CD4-positive, alpha-beta T cell (primary cell): ENCODE results near the gene PCDHGB4. TPM values are rescaled to one million over a fixed set of nuclear protein-coding genes. Genes with fewer than 3 reads are reported as not detected.
A peak's percentile ranks its signal among the peaks of the same experiment; 100 is the strongest.
"Not testable (repeated sequence)": the region's sequence is repeated elsewhere in the genome, so short reads cannot be mapped to it uniquely, and the experiment has no call there.

Experiments
- ATAC-seq: fragments of 200-7000 bp; cut with Tn5 transposase; one replicate; pipeline ENCODE4 v1.10.0; 2022; ENCODE audit warnings: mild to moderate bottlenecking; ENCODE audit not compliant: poor library complexity
- CTCF ChIA-PET: fragments of 350-600 bp; sonication (Branson Sonifier 250); formaldehyde crosslinking; loops from one replicate; lab custom pipeline; 2021; ENCODE audit warnings: antibody characterized with exemption, inconsistent platforms; lab: Charles Lee
- POLR2A ChIA-PET: fragments of 350-600 bp; sonication (Branson Sonifier 250); formaldehyde crosslinking; loops from one replicate; lab custom pipeline; 2021; ENCODE audit warnings: antibody characterized with exemption, inconsistent platforms; lab: Charles Lee
- DNase-seq, 14 experiments: peaks; one replicate each; pipeline ENCODE4 v3.0.0-alpha.2; 2013 to 2020; ENCODE audit warnings: mixed read lengths in 2 of 14
- H3K27ac ChIP-seq, 2 donors: one replicate each; pipeline versions ENCODE4 v1.5.1 to v1.7.0; 2013; ENCODE audit warnings: low read length in 2 of 2, low read depth in 1 of 2, mild to moderate bottlenecking in 1 of 2
- H3K27me3 ChIP-seq, 2 experiments: 1 replicate in 1 of 2; 2 replicates in 1 of 2; pipeline versions ENCODE4 v1.6.1 to v1.7.0; 2013; ENCODE audit warnings: low read length in 2 of 2, control low read depth in 1 of 2, mild to moderate bottlenecking in 1 of 2, moderate library complexity in 1 of 2; ENCODE audit not compliant: insufficient read depth in 2 of 2, control insufficient read depth in 1 of 2
- H3K36me3 ChIP-seq: one replicate; pipeline ENCODE4 v1.6.1; 2013; ENCODE audit warnings: low read length, control low read depth; ENCODE audit not compliant: insufficient read depth
- H3K4me1 ChIP-seq: one replicate; pipeline ENCODE4 v1.6.1; 2013; ENCODE audit warnings: low read length, control low read depth; ENCODE audit not compliant: insufficient read depth
- H3K4me3 ChIP-seq: one replicate; pipeline ENCODE4 v1.5.1; 2013; ENCODE audit warnings: mild to moderate bottlenecking, low read length, moderate library complexity
- H3K9me3 ChIP-seq, 2 experiments: 1 replicate in 1 of 2; 2 replicates in 1 of 2; pipeline versions ENCODE4 v1.6.1 to v1.7.0; 2013; ENCODE audit warnings: low read length in 2 of 2, mild to moderate bottlenecking in 2 of 2, control low read depth in 1 of 2, moderate library complexity in 1 of 2; ENCODE audit not compliant: control insufficient read depth in 1 of 2, insufficient read depth in 1 of 2
- H3K27ac Mint-ChIP-seq: one replicate; pipeline ENCODE4 v1.8.0; 2020; ENCODE audit warnings: mixed read lengths
- H3K27me3 Mint-ChIP-seq: one replicate; pipeline ENCODE4 v1.8.0; 2021; ENCODE audit warnings: mixed read lengths
- H3K36me3 Mint-ChIP-seq: one replicate; pipeline ENCODE4 v1.8.0; 2021; ENCODE audit warnings: low read depth, mixed read lengths
- H3K4me1 Mint-ChIP-seq: one replicate; pipeline ENCODE4 v1.8.0; 2021; ENCODE audit warnings: low read depth, mixed read lengths
- H3K4me3 Mint-ChIP-seq: one replicate; pipeline ENCODE4 v1.8.0; 2020; ENCODE audit warnings: mild to moderate bottlenecking, mixed read lengths
- H3K9me3 Mint-ChIP-seq: one replicate; pipeline ENCODE4 v1.8.0; 2020; ENCODE audit warnings: mixed read lengths
- CTCF ChIP-seq: fragments of 200-600 bp; IDR thresholded peaks from one replicate; pipeline ENCODE4 v1.8.0; 2022; ENCODE audit warnings: antibody characterized with exemption, mild to moderate bottlenecking
- intact Hi-C, 2 experiments: fragments of 100-400 bp; cut with DNase I in 1 of 2; cut with micrococcal nuclease in 1 of 2; formaldehyde crosslinking; loops; one replicate each; pipeline versions ENCODE4 v1.15.1 to v1.9.0; 2023 to 2025; cut with DNase I, micrococcal nuclease
- total RNA-seq, 174 experiments: library from RNA in 2 of 174; stranded (reverse) in 2 of 174; gene quantifications; one replicate each; pipeline ENCODE4 v1.2.3 and lab custom pipeline; 2021 to 2026

PCDHGB4 gene
- total RNA-seq, 2 experiments from 2014 or later = not detected

DNA sequence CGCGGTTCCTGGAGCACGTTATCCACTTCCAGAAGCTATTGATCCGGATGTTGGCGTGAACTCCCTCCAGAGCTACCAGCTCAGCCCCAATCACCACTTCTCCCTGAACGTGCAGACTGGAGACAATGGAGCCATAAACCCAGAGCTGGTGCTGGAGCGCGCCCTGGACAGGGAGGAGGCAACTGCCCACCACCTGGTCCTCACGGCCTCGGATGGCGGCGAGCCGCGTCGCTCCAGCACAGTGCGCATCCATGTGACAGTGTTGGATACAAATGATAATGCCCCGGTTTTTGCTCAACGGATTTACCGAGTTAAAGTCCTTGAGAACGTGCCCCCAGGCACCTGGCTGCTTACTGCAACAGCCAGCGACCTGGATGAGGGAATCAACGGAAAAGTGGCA lies 15.9 kb downstream of the PCDHGB4 start:
- no peak overlapping the region for H3K4me3 Mint-ChIP-seq
- H3K36me3 ChIP-seq = no peaks in the 10 kb centered on the region

DNA sequence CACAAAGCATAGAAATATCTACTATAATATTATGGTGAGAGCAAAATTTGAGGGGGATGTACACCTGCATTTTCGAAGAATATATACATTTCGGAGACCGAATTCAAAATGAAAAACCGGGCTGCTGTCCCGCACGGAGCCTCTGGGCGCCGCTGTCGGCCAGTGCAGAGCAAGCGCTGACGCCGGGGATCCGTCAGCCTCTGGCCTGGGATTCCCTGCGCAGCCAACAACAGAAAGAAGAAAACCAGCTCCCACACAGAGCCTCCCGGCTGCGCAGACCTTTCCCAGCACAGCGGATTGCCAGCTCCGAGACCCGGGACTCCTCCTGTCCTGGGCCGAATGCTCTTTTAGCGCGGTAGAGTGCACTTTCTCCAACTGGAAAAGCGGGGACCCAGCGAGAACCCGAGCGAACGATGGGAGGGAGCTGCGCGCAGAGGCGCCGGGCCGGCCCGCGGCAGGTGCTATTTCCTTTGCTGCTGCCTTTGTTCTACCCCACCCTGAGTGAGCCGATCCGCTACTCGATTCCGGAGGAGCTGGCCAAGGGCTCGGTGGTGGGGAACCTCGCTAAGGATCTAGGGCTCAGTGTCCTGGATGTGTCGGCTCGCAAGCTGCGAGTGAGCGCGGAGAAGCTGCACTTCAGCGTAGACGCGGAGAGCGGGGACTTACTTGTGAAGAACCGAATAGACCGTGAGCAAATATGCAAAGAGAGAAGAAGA lies 20.4 kb downstream of the PCDHGB4 start, which contains the start of gene PCDHGB6:
Gene PCDHGB6, plus strand, starts transcription at position 232 of the 716 bp plus-strand sequence. Its CDS starts 182 bp downstream, at position 414.
- intact Hi-C loops, H3K4me1 Mint-ChIP-seq, H3K27ac Mint-ChIP-seq, H3K36me3 ChIP-seq, H3K27ac ChIP-seq, H3K4me1 ChIP-seq: not testable (repeated sequence)
- ATAC-seq (peak; percentile 59), DNase-seq (peak in 6 of 14 experiments; percentile 22 to 49 (median 42))
- H3K9me3 Mint-ChIP-seq = peaks cover 13% of the 10 kb centered on the region
- peaks cover 24% of the 10 kb centered on the region for H3K36me3 Mint-ChIP-seq
- peaks cover 79% of the 10 kb centered on the region for H3K27me3 Mint-ChIP-seq
- H3K4me3 ChIP-seq = peak within 1 kb of the TSS; percentile 13
- TF ChIP-seq CTCF = peak; percentile 33
- peaks cover 44 to 47% of the 10 kb centered on the region in 2 experiments for H3K9me3 ChIP-seq
- ChIA-PET POLR2A (interaction anchor here (1.0 kb wide), 1 partner anchor 87 kb away, joined by 5 read pairs; the partner anchor contains the start of gene TAF7), CTCF (interaction anchor here (0.6 to 1.4 kb wide), 12 partner anchors 8 to 156 kb away, joined by 3 to 10 read pairs (median 3); partner anchors contain the start of genes PCDHGA11 and PCDHGB7)
- H3K27me3 ChIP-seq = peaks cover 68 to 86% of the 10 kb centered on the region in 2 experiments
- H3K4me3 Mint-ChIP-seq = peak within 1 kb of the TSS; percentile 56

More for the DNA sequence above, 15.9 kb downstream of the PCDHGB4 start:
- no peak for TF ChIP-seq CTCF
- ATAC-seq = no peak
- Mint-ChIP-seq H3K27ac (no peak overlapping the region), H3K9me3 (peaks cover 7% of the 10 kb centered on the region), H3K27me3 (peaks cover 82% of the 10 kb centered on the region), H3K4me1 (peaks cover 7% of the 10 kb centered on the region), H3K36me3 (peaks cover 29% of the 10 kb centered on the region)
- DNase-seq = no peak
- H3K4me3 ChIP-seq = no peak overlapping the region
- peaks cover 54 to 86% of the 10 kb centered on the region in 2 experiments for H3K27me3 ChIP-seq
- peaks cover 49 to 51% of the 10 kb centered on the region in 2 experiments for H3K9me3 ChIP-seq
- POLR2A ChIA-PET = no interaction called here
- CTCF ChIA-PET = no interaction called here
- H3K4me1 ChIP-seq = no peaks in the 10 kb centered on the region
- no peak overlapping the region for H3K27ac ChIP-seq
- intact Hi-C loops = no loop called here

DNA sequence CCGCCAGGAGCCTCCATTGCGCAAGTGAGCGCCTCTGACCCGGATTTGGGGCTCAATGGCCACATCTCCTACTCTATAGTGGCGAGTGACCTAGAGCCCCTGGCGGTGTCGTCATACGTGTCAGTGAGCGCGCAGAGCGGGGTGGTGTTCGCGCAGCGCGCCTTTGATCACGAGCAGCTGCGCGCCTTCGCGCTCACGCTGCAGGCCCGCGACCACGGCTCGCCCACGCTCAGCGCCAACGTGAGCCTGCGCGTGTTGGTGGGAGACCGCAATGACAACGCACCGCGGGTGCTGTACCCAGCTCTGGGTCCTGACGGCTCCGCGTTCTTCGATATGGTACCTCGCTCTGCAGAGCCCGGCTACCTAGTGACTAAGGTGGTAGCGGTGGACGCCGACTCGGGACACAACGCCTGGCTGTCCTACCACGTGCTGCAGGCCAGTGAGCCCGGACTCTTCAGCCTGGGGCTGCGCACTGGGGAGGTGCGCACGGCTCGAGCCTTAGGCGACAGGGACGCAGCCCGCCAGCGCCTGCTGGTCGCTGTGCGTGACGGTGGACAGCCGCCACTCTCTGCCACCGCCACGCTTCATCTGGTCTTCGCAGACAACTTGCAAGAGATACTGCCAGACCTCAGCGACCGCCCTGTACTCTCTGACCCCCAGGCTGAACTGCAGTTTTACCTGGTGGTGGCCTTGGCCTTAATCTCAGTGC lies 22.3 kb downstream of the PCDHGB4 start:
- H3K4me1 Mint-ChIP-seq = peaks cover 24% of the 10 kb centered on the region
- H3K4me3 ChIP-seq = no peak overlapping the region
- no peak overlapping the region for H3K4me3 Mint-ChIP-seq
- ATAC-seq = no peak
- H3K27ac Mint-ChIP-seq = no peak overlapping the region
- H3K36me3 Mint-ChIP-seq = peaks cover 29% of the 10 kb centered on the region
- H3K9me3 Mint-ChIP-seq = peaks cover 14% of the 10 kb centered on the region
- intact Hi-C loops = loop anchor here (2.0 to 10.0 kb wide), 4 partner anchors 45 to 153 kb away; partner anchors contain the start of genes PCDHGA5 (in 1 of the 2) and TAF7 (in 1 of the 2)
- H3K4me1 ChIP-seq = peaks cover 12% of the 10 kb centered on the region
- peaks cover 79% of the 10 kb centered on the region for H3K27me3 Mint-ChIP-seq
- H3K36me3 ChIP-seq = no peaks in the 10 kb centered on the region
- no peak for DNase-seq
- no peak for TF ChIP-seq CTCF
- ChIA-PET POLR2A (no interaction called here), CTCF (no interaction called here)
- peaks cover 37 to 49% of the 10 kb centered on the region in 2 experiments for H3K9me3 ChIP-seq
- no peak overlapping the region for H3K27ac ChIP-seq
- peaks cover 70 to 84% of the 10 kb centered on the region in 2 experiments for H3K27me3 ChIP-seq
